HL-60 (cell line): ENCODE data around the gene TRAIP.

ENCODE experiments used
- DNase-seq, 2 experiments: peaks; one replicate each; pipeline ENCODE4 v3.0.0-alpha.2; 2010 to 2020; ENCODE audit warnings: low read depth in 1 of 2, low spot score in 1 of 2
- H3K27ac ChIP-seq: fragments of 250-450 bp; sonication (Bioruptor Pico); replicated peaks from 2 replicates; pipeline ENCODE4 v1.5.1; 2020; ENCODE audit warnings: mild to moderate bottlenecking, moderate library complexity
- H3K27me3 ChIP-seq: fragments of 250-450 bp; sonication (Bioruptor Pico); 2 replicates; pipeline ENCODE4 v1.5.1; 2021; ENCODE audit warnings: mild to moderate bottlenecking, moderate library complexity; ENCODE audit not compliant: insufficient read depth, poor library complexity, severe bottlenecking
- H3K4me3 ChIP-seq: replicated peaks from 2 replicates; pipeline ENCODE4 v1.5.1; 2011; ENCODE audit warnings: mild to moderate bottlenecking, control low read depth, low read length; ENCODE audit not compliant: insufficient read depth
- GABPA ChIP-seq: IDR thresholded peaks from 2 replicates; pipeline ENCODE4 v1.6.1; 2012; ENCODE audit warnings: low read depth
- POLR2AphosphoS5 ChIP-seq: IDR thresholded peaks from 2 replicates; pipeline ENCODE4 v1.6.1; 2012; ENCODE audit warnings: low read depth
- SPI1 ChIP-seq: IDR thresholded peaks from 2 replicates; pipeline ENCODE4 v1.6.1; 2012; ENCODE audit warnings: low read depth, mild to moderate bottlenecking, borderline replicate concordance
- TF ChIP-seq, protein P1 (sequence below): IDR thresholded peaks from 2 replicates; pipeline ENCODE4 v1.6.1; 2012; ENCODE audit warnings: low read depth; ENCODE audit not compliant: insufficient replicate concordance
- TF ChIP-seq, protein P2 (sequence below): IDR thresholded peaks from one replicate; pipeline ENCODE4 v1.5.1; 2011; ENCODE audit warnings: low read length, control low read depth, inconsistent platforms; ENCODE audit not compliant: insufficient read depth

Gene TRAIP

DNA sequence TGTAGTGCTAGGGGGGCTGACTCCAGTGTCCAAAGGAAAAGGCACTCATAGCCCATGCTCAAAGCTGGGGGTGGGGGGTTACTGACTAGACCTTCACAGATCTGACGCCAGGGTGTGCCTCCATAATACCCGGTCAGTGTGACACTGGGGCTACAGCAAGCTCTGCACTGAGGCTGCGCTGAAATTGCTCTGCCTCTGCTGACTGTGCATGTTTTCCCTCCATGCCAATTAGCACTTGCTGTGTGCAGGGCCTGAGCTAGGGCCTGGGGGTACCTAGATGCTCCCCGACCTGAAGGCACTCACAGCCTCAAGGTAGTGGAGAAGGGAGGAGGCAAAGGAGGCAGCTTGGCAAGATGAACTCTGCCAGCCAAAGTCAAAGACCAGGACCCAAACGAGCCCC lies 8.1 kb upstream of the TRAIP start:
- Histone ChIP-seq H3K27ac (no peak overlapping the region), H3K27me3 (peaks cover 21% of the 10 kb centered on the region), H3K4me3 (no peak overlapping the region)
- no peak for TF ChIP-seq POLR2AphosphoS5
- no peak for TF ChIP-seq SPI1
- TF ChIP-seq, protein P1, sequence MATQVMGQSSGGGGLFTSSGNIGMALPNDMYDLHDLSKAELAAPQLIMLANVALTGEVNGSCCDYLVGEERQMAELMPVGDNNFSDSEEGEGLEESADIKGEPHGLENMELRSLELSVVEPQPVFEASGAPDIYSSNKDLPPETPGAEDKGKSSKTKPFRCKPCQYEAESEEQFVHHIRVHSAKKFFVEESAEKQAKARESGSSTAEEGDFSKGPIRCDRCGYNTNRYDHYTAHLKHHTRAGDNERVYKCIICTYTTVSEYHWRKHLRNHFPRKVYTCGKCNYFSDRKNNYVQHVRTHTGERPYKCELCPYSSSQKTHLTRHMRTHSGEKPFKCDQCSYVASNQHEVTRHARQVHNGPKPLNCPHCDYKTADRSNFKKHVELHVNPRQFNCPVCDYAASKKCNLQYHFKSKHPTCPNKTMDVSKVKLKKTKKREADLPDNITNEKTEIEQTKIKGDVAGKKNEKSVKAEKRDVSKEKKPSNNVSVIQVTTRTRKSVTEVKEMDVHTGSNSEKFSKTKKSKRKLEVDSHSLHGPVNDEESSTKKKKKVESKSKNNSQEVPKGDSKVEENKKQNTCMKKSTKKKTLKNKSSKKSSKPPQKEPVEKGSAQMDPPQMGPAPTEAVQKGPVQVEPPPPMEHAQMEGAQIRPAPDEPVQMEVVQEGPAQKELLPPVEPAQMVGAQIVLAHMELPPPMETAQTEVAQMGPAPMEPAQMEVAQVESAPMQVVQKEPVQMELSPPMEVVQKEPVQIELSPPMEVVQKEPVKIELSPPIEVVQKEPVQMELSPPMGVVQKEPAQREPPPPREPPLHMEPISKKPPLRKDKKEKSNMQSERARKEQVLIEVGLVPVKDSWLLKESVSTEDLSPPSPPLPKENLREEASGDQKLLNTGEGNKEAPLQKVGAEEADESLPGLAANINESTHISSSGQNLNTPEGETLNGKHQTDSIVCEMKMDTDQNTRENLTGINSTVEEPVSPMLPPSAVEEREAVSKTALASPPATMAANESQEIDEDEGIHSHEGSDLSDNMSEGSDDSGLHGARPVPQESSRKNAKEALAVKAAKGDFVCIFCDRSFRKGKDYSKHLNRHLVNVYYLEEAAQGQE, result no peak
- TF ChIP-seq, protein P2, sequence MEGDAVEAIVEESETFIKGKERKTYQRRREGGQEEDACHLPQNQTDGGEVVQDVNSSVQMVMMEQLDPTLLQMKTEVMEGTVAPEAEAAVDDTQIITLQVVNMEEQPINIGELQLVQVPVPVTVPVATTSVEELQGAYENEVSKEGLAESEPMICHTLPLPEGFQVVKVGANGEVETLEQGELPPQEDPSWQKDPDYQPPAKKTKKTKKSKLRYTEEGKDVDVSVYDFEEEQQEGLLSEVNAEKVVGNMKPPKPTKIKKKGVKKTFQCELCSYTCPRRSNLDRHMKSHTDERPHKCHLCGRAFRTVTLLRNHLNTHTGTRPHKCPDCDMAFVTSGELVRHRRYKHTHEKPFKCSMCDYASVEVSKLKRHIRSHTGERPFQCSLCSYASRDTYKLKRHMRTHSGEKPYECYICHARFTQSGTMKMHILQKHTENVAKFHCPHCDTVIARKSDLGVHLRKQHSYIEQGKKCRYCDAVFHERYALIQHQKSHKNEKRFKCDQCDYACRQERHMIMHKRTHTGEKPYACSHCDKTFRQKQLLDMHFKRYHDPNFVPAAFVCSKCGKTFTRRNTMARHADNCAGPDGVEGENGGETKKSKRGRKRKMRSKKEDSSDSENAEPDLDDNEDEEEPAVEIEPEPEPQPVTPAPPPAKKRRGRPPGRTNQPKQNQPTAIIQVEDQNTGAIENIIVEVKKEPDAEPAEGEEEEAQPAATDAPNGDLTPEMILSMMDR, result no peak
- no peak for TF ChIP-seq GABPA
- DNase-seq, result no peak

DNA sequence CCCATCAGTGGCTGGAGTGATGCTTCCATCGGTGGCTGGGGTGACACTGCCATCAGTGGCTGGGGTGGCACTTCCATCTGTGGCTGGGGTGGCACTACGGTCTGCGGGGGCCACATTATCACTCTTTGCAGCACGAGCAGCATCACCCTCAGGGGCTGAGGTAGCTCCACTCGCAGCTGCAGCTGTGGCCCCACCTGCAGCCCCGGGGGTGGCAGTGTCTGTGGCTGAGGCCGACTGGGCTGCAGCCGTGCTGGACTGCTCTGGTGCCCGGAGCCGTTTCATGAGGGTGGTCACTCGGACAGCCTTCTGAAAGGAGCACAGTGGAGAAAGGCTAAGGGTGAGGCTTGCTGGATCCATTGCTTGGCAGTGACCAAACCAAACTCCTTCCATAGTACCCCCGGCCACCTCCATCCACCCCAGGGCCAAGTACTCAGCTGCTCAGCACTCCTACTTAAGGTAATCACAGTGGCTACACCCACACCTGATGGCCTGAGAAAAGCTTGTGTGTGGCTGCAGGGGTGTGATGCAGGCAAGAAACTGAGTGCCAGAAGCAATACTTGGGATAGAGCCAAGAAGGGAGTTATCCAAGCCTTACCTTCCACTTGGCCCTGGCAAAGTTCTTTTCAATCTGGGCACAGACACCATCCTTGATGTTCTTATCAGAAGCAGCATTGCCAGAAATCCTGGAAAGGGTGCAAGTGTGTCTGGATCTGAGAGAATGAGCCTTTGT lies 3.4 kb upstream of the TRAIP start:
- TF ChIP-seq GABPA, result no peak
- no peak for TF ChIP-seq SPI1
- TF ChIP-seq, protein P2, result no peak
- no peak for TF ChIP-seq POLR2AphosphoS5
- TF ChIP-seq, protein P1, result no peak
- Histone ChIP-seq H3K4me3 (no peak overlapping the region), H3K27ac (no peak overlapping the region), H3K27me3 (peaks cover 7% of the 10 kb centered on the region)
- DNase-seq, result no peak

DNA sequence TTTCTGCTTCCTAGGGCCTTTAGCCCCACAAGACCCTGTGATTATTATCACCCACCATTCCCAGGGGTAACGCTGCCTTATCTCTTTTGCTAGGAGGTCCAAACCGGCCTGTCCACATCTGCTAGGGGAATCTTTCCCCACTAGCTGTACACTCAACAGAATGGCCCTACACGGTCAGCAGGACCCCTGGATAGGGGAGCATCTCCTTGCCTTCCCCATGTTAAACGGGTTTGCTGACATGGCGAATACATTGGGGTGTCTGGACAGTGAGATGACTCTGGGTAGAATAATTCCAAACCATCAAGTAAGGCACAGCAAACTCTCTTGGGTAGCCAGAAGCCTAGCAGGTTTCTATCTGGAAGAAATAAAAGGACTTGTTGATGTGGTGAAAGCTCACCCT lies 702 bp downstream of the TRAIP start:
- TF ChIP-seq SPI1 (no peak), GABPA (no peak), POLR2AphosphoS5 (no peak)
- TF ChIP-seq, protein P2, result no peak
- TF ChIP-seq, protein P1, result no peak
- Histone ChIP-seq H3K4me3 (peak overlapping the region; percentile 91), H3K27ac (no peak overlapping the region; the same call in 1 of the 2 replicates), H3K27me3 (no peaks in the 10 kb centered on the region)
- no peak for DNase-seq
